MM.1S (cell line): Measurements from ENCODE around the gene PNKP.

Experiments
- EZH2phosphoT487 ChIP-seq: fragments of 300-600 bp; sonication (generic); IDR thresholded peaks from 2 replicates; pipeline ENCODE4 v1.6.1; 2018; ENCODE audit warnings: antibody characterized with exemption, low read length
- TF ChIP-seq, protein P1 (sequence below): fragments of 300-600 bp; sonication (generic); IDR thresholded peaks from 2 replicates; pipeline ENCODE4 v1.5.1; 2016; ENCODE audit warnings: antibody characterized with exemption, low read length, mixed read lengths

- TF ChIP-seq, protein P1, sequence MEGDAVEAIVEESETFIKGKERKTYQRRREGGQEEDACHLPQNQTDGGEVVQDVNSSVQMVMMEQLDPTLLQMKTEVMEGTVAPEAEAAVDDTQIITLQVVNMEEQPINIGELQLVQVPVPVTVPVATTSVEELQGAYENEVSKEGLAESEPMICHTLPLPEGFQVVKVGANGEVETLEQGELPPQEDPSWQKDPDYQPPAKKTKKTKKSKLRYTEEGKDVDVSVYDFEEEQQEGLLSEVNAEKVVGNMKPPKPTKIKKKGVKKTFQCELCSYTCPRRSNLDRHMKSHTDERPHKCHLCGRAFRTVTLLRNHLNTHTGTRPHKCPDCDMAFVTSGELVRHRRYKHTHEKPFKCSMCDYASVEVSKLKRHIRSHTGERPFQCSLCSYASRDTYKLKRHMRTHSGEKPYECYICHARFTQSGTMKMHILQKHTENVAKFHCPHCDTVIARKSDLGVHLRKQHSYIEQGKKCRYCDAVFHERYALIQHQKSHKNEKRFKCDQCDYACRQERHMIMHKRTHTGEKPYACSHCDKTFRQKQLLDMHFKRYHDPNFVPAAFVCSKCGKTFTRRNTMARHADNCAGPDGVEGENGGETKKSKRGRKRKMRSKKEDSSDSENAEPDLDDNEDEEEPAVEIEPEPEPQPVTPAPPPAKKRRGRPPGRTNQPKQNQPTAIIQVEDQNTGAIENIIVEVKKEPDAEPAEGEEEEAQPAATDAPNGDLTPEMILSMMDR, result no peak
- TF ChIP-seq EZH2phosphoT487, result no peak
These were observed 9.0 kb downstream of the PNKP start for GRCh38 chr19:49858088-49858985.
